Mesodermal cell (in vitro differentiated cells): Measurements from ENCODE around the gene LDLRAD4. TPM values are rescaled to one million over a fixed set of nuclear protein-coding genes. Genes with fewer than 3 reads are reported as not detected.

Experiments
- H3K27ac ChIP-seq: 2 replicates; pipeline ENCODE4 v1.7.0; 2013; ENCODE audit warnings: mild to moderate bottlenecking, low read depth, low read length, moderate library complexity; ENCODE audit not compliant: severe bottlenecking
- H3K36me3 ChIP-seq: 2 replicates; pipeline ENCODE4 v1.7.1; 2013; ENCODE audit warnings: mild to moderate bottlenecking, low read length, moderate library complexity; ENCODE audit not compliant: control insufficient read depth, insufficient read depth
- H3K4me1 ChIP-seq: one replicate; pipeline ENCODE4 v1.7.1; 2013; ENCODE audit warnings: mild to moderate bottlenecking, low read length; ENCODE audit not compliant: insufficient read depth, control insufficient read depth, poor library complexity, severe bottlenecking
- H3K4me3 ChIP-seq: 2 replicates; pipeline ENCODE4 v1.7.0; 2013; ENCODE audit warnings: low read length, control low read depth, mild to moderate bottlenecking; ENCODE audit not compliant: insufficient read depth, poor library complexity, severe bottlenecking; ENCODE audit errors: extremely low read depth
- H3K9me3 ChIP-seq: 2 replicates; pipeline ENCODE4 v1.7.1; 2013; ENCODE audit warnings: mild to moderate bottlenecking, low read length, moderate library complexity; ENCODE audit not compliant: control insufficient read depth
- WGBS, 2 experiments: methylation state at CpG; one replicate each; pipeline ENCODE4 v1.1.5; 2013; ENCODE audit warnings: missing lambda C conversion rate in 2 of 2; ENCODE audit not compliant: insufficient coverage in 2 of 2; 5-methylcytosine and 5-hydroxymethylcytosine counted together
- polyA plus RNA-seq, 2 experiments: library from polyadenylated mRNA; stranded (reverse); fragments of 50-300 nt; gene quantifications; one replicate each; pipeline ENCODE4 v1.2.3, GENCODE V29; 2013

LDLRAD4 gene
- 6.0 TPM for polyA plus RNA-seq (2013, experiment 1 of 2)
- 4.9 TPM for polyA plus RNA-seq (2013, experiment 2 of 2)

- 1 to 2% methylated on average over 35 to 42 of the region's 57 CpGs for WGBS, 2 experiments
- Histone ChIP-seq H3K27ac (no peak within 1 kb of the TSS), H3K36me3 (no peaks in the 10 kb centered on the region), H3K4me3 (peak within 1 kb of the TSS; percentile 57), H3K9me3 (no peaks in the 10 kb centered on the region), H3K4me1 (peaks cover 39% of the 10 kb centered on the region)
Observed at GRCh38 chr18:13218368-13218991, at the start of gene LDLRAD4. Gene LDLRAD4 (plus strand): TSS chr18:13218760.

GRCh38 chr18:13173578-13174145 lies 44.9 kb upstream of the LDLRAD4 start:
- no peak overlapping the region for H3K4me3 ChIP-seq
- no peaks in the 10 kb centered on the region for H3K36me3 ChIP-seq
- H3K9me3 ChIP-seq, result no peaks in the 10 kb centered on the region
- no peak overlapping the region for H3K27ac ChIP-seq
- no peaks in the 10 kb centered on the region for H3K4me1 ChIP-seq
- 91 to 93% methylated on average over 10 to 13 of the region's 14 CpGs for WGBS, 2 experiments

GRCh38 chr18:13175266-13175665 lies 43.3 kb upstream of the LDLRAD4 start:
- 70 to 78% methylated on average over 4 to 7 of the region's 8 CpGs for whole genome bisulfite sequencing, 2 experiments
- Histone ChIP-seq H3K4me3 (no peak overlapping the region), H3K9me3 (no peaks in the 10 kb centered on the region), H3K4me1 (no peaks in the 10 kb centered on the region), H3K36me3 (no peaks in the 10 kb centered on the region), H3K27ac (no peak overlapping the region)

- 93 to 95% methylated on average over 6 of the region's 6 CpGs for WGBS, 2 experiments
- Histone ChIP-seq H3K4me1 (no peaks in the 10 kb centered on the region), H3K9me3 (no peaks in the 10 kb centered on the region), H3K4me3 (no peak overlapping the region), H3K36me3 (no peaks in the 10 kb centered on the region), H3K27ac (no peak overlapping the region)
Observed at GRCh38 chr18:13175754-13176210, 42.8 kb upstream of the LDLRAD4 start.

- H3K36me3 ChIP-seq, result no peaks in the 10 kb centered on the region
- H3K4me1 ChIP-seq, result no peaks in the 10 kb centered on the region
- H3K9me3 ChIP-seq, result no peaks in the 10 kb centered on the region
- WGBS, 2 experiments, result 97 to 98% methylated on average over 12 of the region's 13 CpGs
- H3K27ac ChIP-seq, result no peak overlapping the region
- no peak overlapping the region for H3K4me3 ChIP-seq
Observed at GRCh38 chr18:13176847-13177246, 41.7 kb upstream of the LDLRAD4 start.

GRCh38 chr18:13178197-13178596 lies 40.4 kb upstream of the LDLRAD4 start:
- Histone ChIP-seq H3K36me3 (no peaks in the 10 kb centered on the region), H3K4me1 (no peaks in the 10 kb centered on the region), H3K27ac (no peak overlapping the region), H3K4me3 (no peak overlapping the region), H3K9me3 (no peaks in the 10 kb centered on the region)
- WGBS, 2 experiments, result 88 to 100% methylated on average over 1 to 4 of the region's 7 CpGs

GRCh38 chr18:13178976-13179375 lies 39.6 kb upstream of the LDLRAD4 start:
- H3K36me3 ChIP-seq, result no peaks in the 10 kb centered on the region
- WGBS, 2 experiments, result no CpG with 5 or more reads among the region's 4 CpGs
- H3K4me1 ChIP-seq, result no peaks in the 10 kb centered on the region
- no peak overlapping the region for H3K27ac ChIP-seq
- no peaks in the 10 kb centered on the region for H3K9me3 ChIP-seq
- no peak overlapping the region for H3K4me3 ChIP-seq

- WGBS, 2 experiments, result 83 to 84% methylated on average over 7 of the region's 9 CpGs
- no peak overlapping the region for H3K27ac ChIP-seq
- no peak overlapping the region for H3K4me3 ChIP-seq
- H3K4me1 ChIP-seq, result no peaks in the 10 kb centered on the region
- no peaks in the 10 kb centered on the region for H3K9me3 ChIP-seq
- no peaks in the 10 kb centered on the region for H3K36me3 ChIP-seq
Observed at GRCh38 chr18:13179566-13180113, 38.9 kb upstream of the LDLRAD4 start.

- Histone ChIP-seq H3K4me1 (no peaks in the 10 kb centered on the region), H3K4me3 (no peak overlapping the region), H3K27ac (no peak overlapping the region), H3K9me3 (no peaks in the 10 kb centered on the region), H3K36me3 (no peaks in the 10 kb centered on the region)
- WGBS, 2 experiments, result 44 to 55% methylated on average over 4 of the region's 6 CpGs
Observed at GRCh38 chr18:13180614-13181375, 37.8 kb upstream of the LDLRAD4 start.

GRCh38 chr18:13181765-13182164 lies 36.8 kb upstream of the LDLRAD4 start:
- Histone ChIP-seq H3K4me1 (no peaks in the 10 kb centered on the region), H3K36me3 (no peaks in the 10 kb centered on the region), H3K27ac (no peak overlapping the region), H3K4me3 (no peak overlapping the region), H3K9me3 (no peaks in the 10 kb centered on the region)
- WGBS, 2 experiments, result 92 to 93% methylated on average over 11 to 12 of the region's 14 CpGs
